HEK293T (cell line): Measurements from ENCODE around the gene COIL.

Source experiments
- CTCF ChIA-PET: fragments of 350-600 bp; formaldehyde crosslinking; extraction: SDS; loops from one replicate; lab custom pipeline; 2021; ENCODE audit warnings: antibody characterized with exemption, inconsistent platforms; lab: Yijun Ruan, JAX
- POLR2A ChIA-PET: fragments of 350-600 bp; formaldehyde crosslinking; extraction: SDS; loops from one replicate; lab custom pipeline; 2020; ENCODE audit warnings: antibody characterized with exemption, inconsistent platforms; lab: Yijun Ruan, JAX
- DNase-seq: peaks from one replicate; pipeline ENCODE4 v3.0.0; 2012; ENCODE audit warnings: mixed read lengths; ENCODE audit errors: extremely low spot score
- ARNT ChIP-seq: fragments of 450-650 bp; IDR thresholded peaks from 2 replicates; pipeline ENCODE4 v1.6.1; 2017; ENCODE audit warnings: mild to moderate bottlenecking
- BHLHE40 ChIP-seq: fragments of 450-650 bp; IDR thresholded peaks from 2 replicates; pipeline ENCODE4 v1.6.1; 2016; ENCODE audit warnings: mild to moderate bottlenecking, moderate library complexity, borderline replicate concordance
- CTBP1 ChIP-seq: fragments of 450-650 bp; IDR thresholded peaks from 2 replicates; pipeline ENCODE4 v1.6.1; 2016; ENCODE audit warnings: borderline replicate concordance
- ELF4 ChIP-seq: fragments of 450-650 bp; IDR thresholded peaks from 2 replicates; pipeline ENCODE4 v1.6.1; 2017; ENCODE audit warnings: antibody characterized with exemption
- FOXA1 ChIP-seq: fragments of 450-650 bp; IDR thresholded peaks from 2 replicates; pipeline ENCODE4 v1.6.1; 2016; ENCODE audit warnings: mild to moderate bottlenecking
- FOXK2 ChIP-seq: fragments of 450-650 bp; IDR thresholded peaks from 2 replicates; pipeline ENCODE4 v1.6.1; 2016; ENCODE audit warnings: mild to moderate bottlenecking
- FOXM1 ChIP-seq: fragments of 450-650 bp; IDR thresholded peaks from 2 replicates; pipeline ENCODE4 v1.6.1; 2017; ENCODE audit warnings: mild to moderate bottlenecking, borderline replicate concordance
- HDGF ChIP-seq: fragments of 450-650 bp; IDR thresholded peaks from 2 replicates; pipeline ENCODE4 v1.6.1; 2017; ENCODE audit warnings: antibody characterized with exemption, borderline replicate concordance
- L3MBTL2 ChIP-seq: fragments of 450-650 bp; conservative IDR thresholded peaks from 2 replicates; pipeline ENCODE4 v1.6.1; 2016; ENCODE audit warnings: mild to moderate bottlenecking
- LEF1 ChIP-seq: fragments of 450-650 bp; IDR thresholded peaks from 2 replicates; pipeline ENCODE4 v1.6.1; 2017; ENCODE audit warnings: mild to moderate bottlenecking, borderline replicate concordance
- NFRKB ChIP-seq: fragments of 450-650 bp; IDR thresholded peaks from 2 replicates; pipeline ENCODE4 v1.6.1; 2016; ENCODE audit warnings: mild to moderate bottlenecking, moderate library complexity
- PKNOX1 ChIP-seq: fragments of 450-650 bp; IDR thresholded peaks from 2 replicates; pipeline ENCODE4 v1.6.1; 2016
- SP1 ChIP-seq: fragments of 450-650 bp; IDR thresholded peaks from 2 replicates; pipeline ENCODE4 v1.6.1; 2017
- SUZ12 ChIP-seq: fragments of 450-650 bp; IDR thresholded peaks from 2 replicates; pipeline ENCODE4 v1.6.1; 2016; ENCODE audit warnings: mild to moderate bottlenecking
- TARDBP ChIP-seq: fragments of 450-650 bp; IDR thresholded peaks from 2 replicates; pipeline ENCODE4 v1.6.1; 2016
- ZNF384 ChIP-seq: fragments of 450-650 bp; IDR thresholded peaks from 2 replicates; pipeline ENCODE4 v1.6.1; 2016

The COIL gene

GRCh38 chr17:56897646-56898424, 63.0 kb downstream of the COIL start:
- CTCF ChIA-PET, result no interaction called here
- POLR2A ChIA-PET, result interaction anchor here (1.6 kb wide), 1 partner anchor 16 kb away, joined by 9 read pairs; the partner anchor contains the start of gene TRIM25
- DNase-seq, result no peak
- TF ChIP-seq SP1 (no peak), FOXA1 (no peak), ZNF384 (no peak), FOXK2 (no peak), LEF1 (no peak), ARNT (no peak), SUZ12 (no peak), HDGF (no peak), ELF4 (no peak), TARDBP (no peak), FOXM1 (no peak), L3MBTL2 (no peak), NFRKB (no peak), BHLHE40 (no peak), CTBP1 (no peak), PKNOX1 (no peak)

GRCh38 chr17:56896968-56897359, 63.9 kb downstream of the COIL start:
- TF ChIP-seq FOXA1, result no peak
- no peak for TF ChIP-seq HDGF
- TF ChIP-seq CTBP1, result no peak
- no peak for TF ChIP-seq ELF4
- no peak for TF ChIP-seq SUZ12
- TF ChIP-seq ARNT, result no peak
- no peak for TF ChIP-seq TARDBP
- TF ChIP-seq FOXM1, result no peak
- TF ChIP-seq ZNF384, result no peak
- no peak for TF ChIP-seq NFRKB
- no peak for TF ChIP-seq SP1
- CTCF ChIA-PET, result no interaction called here

GRCh38 chr17:56896217-56896967, 64.5 kb downstream of the COIL start:
- no peak for TF ChIP-seq FOXM1
- no peak for TF ChIP-seq LEF1
- TF ChIP-seq ELF4, result no peak
- TF ChIP-seq HDGF, result no peak
- no peak for TF ChIP-seq ARNT
- no peak for TF ChIP-seq BHLHE40
- TF ChIP-seq NFRKB, result no peak
- TF ChIP-seq FOXK2, result no peak
- TF ChIP-seq SUZ12, result no peak
- DNase-seq, result no peak
- ChIA-PET POLR2A (interaction anchor here (0.6 kb wide), 1 partner anchor 13 kb away, joined by 4 read pairs; no protein-coding TSS in a partner anchor), CTCF (no interaction called here)

More at GRCh38 chr17:56896968-56897359, 63.9 kb downstream of the COIL start:
- no peak for DNase-seq
- POLR2A ChIA-PET, result interaction anchor here (0.6 kb wide), 1 partner anchor 14 kb away, joined by 4 read pairs; no protein-coding TSS in a partner anchor

- DNase-seq, result no peak
- ChIA-PET POLR2A (interaction anchor here (1.8 kb wide), 1 partner anchor 19 kb away, joined by 10 read pairs; the partner anchor contains the start of gene TRIM25), CTCF (no interaction called here)
- no peak for TF ChIP-seq FOXK2
- TF ChIP-seq NFRKB, result no peak
- TF ChIP-seq PKNOX1, result no peak
- no peak for TF ChIP-seq SUZ12
- TF ChIP-seq TARDBP, result no peak
- TF ChIP-seq FOXM1, result no peak
- no peak for TF ChIP-seq ELF4
- no peak for TF ChIP-seq CTBP1
- no peak for TF ChIP-seq FOXA1
- no peak for TF ChIP-seq ARNT
- no peak for TF ChIP-seq ZNF384
- no peak for TF ChIP-seq L3MBTL2
- TF ChIP-seq HDGF, result no peak
- no peak for TF ChIP-seq SP1
- TF ChIP-seq LEF1, result no peak
- TF ChIP-seq BHLHE40, result no peak
These were observed 65.9 kb downstream of the COIL start for GRCh38 chr17:56894859-56895455.

- ChIA-PET POLR2A (interaction anchor here (1.1 kb wide), 1 partner anchor 21 kb away, joined by 8 read pairs; the partner anchor contains the start of gene TRIM25), CTCF (interaction anchor here (0.6 kb wide), 1 partner anchor 200 kb away, joined by 3 read pairs; no protein-coding TSS in a partner anchor)
- DNase-seq, result no peak
- no peak for TF ChIP-seq ZNF384
- TF ChIP-seq PKNOX1, result no peak
- TF ChIP-seq CTBP1, result no peak
- TF ChIP-seq HDGF, result no peak
- TF ChIP-seq FOXA1, result no peak
- TF ChIP-seq TARDBP, result no peak
These were observed 67.3 kb downstream of the COIL start for GRCh38 chr17:56893503-56893902.
